Osteocyte (in vitro differentiated cells): ENCODE results near the gene SMIM13. TPM values are rescaled to one million over a fixed set of nuclear protein-coding genes. Genes with fewer than 3 reads are reported as not detected.
A peak's percentile ranks its signal among the peaks of the same experiment; 100 is the strongest.

Experiments
- DNase-seq: peaks from one replicate; pipeline ENCODE4 v3.0.0; 2021; ENCODE audit warnings: mixed read lengths; ENCODE audit not compliant: unreplicated experiment; ENCODE audit errors: extremely low spot score
- H3K27ac Mint-ChIP-seq: one replicate; pipeline ENCODE4 v1.8.0; 2021; ENCODE audit warnings: mild to moderate bottlenecking, mixed read lengths; ENCODE audit not compliant: unreplicated experiment
- H3K27me3 Mint-ChIP-seq: one replicate; pipeline ENCODE4 v1.8.0; 2021; ENCODE audit warnings: mixed read lengths; ENCODE audit not compliant: unreplicated experiment
- H3K36me3 Mint-ChIP-seq: one replicate; pipeline ENCODE4 v1.8.0; 2021; ENCODE audit warnings: mixed read lengths; ENCODE audit not compliant: unreplicated experiment
- H3K4me1 Mint-ChIP-seq: one replicate; pipeline ENCODE4 v1.8.0; 2021; ENCODE audit warnings: mixed read lengths; ENCODE audit not compliant: unreplicated experiment
- H3K4me3 Mint-ChIP-seq: one replicate; pipeline ENCODE4 v1.8.0; 2021; ENCODE audit warnings: mild to moderate bottlenecking, moderate library complexity, mixed read lengths; ENCODE audit not compliant: unreplicated experiment
- H3K9me3 Mint-ChIP-seq: one replicate; pipeline ENCODE4 v1.8.0; 2021; ENCODE audit warnings: mixed read lengths; ENCODE audit not compliant: unreplicated experiment
- CTCF ChIP-seq: fragments of 200-600 bp; sonication (generic); IDR thresholded peaks from 2 replicates; pipeline ENCODE4 v1.5.0; 2021; ENCODE audit warnings: antibody characterized with exemption, mild to moderate bottlenecking, moderate library complexity
- total RNA-seq: library from RNA; stranded (reverse); gene quantifications from 2 replicates; pipeline ENCODE4 v1.2.1, GENCODE V29; 2021

The SMIM13 gene
- total RNA-seq, 1 donor from 2014 or later: 19.6 TPM

DNA sequence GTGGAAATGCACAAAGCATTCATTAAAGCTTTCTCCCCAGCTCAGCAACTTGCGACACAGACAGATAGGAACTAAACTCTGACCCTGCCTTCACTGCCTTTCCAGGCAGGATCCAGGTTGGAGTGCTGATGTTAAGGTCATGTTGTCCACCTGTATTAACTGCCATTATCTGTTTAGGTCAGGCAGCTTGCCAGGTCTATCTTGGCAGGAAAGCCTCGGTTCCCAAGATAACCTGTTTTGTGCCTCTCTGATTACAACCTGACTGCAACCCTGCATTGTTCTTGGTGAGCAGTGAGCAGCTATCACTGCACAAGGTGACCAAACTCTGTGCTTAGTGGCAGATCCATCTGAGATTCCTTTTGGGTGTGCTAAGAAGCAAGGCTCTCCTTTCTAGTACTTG is 26.3 kb upstream of the SMIM13 start:
- Mint-ChIP-seq H3K4me1 (peaks cover 3% of the 10 kb centered on the region), H3K9me3 (no peaks in the 10 kb centered on the region), H3K27me3 (no peaks in the 10 kb centered on the region), H3K27ac (no peak overlapping the region), H3K4me3 (no peak overlapping the region), H3K36me3 (no peaks in the 10 kb centered on the region)
- DNase-seq: no peak
- TF ChIP-seq CTCF: no peak

- no peaks in the 10 kb centered on the region for H3K36me3 Mint-ChIP-seq
- no peak for DNase-seq
- H3K27ac Mint-ChIP-seq: no peak overlapping the region
- no peak for TF ChIP-seq CTCF
- H3K27me3 Mint-ChIP-seq: no peaks in the 10 kb centered on the region
- H3K4me1 Mint-ChIP-seq: peaks cover 3% of the 10 kb centered on the region
- H3K4me3 Mint-ChIP-seq: no peak overlapping the region
- H3K9me3 Mint-ChIP-seq: no peaks in the 10 kb centered on the region
Measured at GRCh38 chr6:11069760-11070159, 23.9 kb upstream of the SMIM13 start.

- Mint-ChIP-seq H3K27me3 (no peaks in the 10 kb centered on the region), H3K9me3 (no peaks in the 10 kb centered on the region)
Measured at GRCh38 chr6:11072101-11072500, 21.5 kb upstream of the SMIM13 start.

DNA sequence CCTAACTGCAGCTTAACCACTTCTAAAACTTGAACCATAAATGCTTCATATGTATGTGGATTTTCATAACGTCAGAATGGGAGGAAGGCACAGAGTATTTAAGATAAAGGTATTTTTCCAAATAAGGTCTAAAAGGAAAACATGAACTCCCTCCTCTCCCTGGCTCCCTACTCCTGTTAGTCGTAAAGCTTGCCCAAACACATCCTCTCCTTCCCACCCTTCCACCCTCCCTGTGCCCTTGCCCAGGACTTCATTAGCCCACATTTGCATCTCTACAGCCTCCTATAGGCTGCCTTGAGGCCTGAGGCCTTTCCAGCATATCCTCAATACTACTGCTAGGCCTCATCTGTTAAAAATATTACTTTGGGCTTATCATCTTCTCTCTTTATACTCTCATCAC is 17.1 kb upstream of the SMIM13 start:
- H3K9me3 Mint-ChIP-seq: no peaks in the 10 kb centered on the region
- H3K27ac Mint-ChIP-seq: peak overlapping the region; percentile 25
- H3K4me1 Mint-ChIP-seq: peaks cover 13% of the 10 kb centered on the region
- H3K4me3 Mint-ChIP-seq: no peak overlapping the region
- no peak for DNase-seq
- H3K36me3 Mint-ChIP-seq: no peaks in the 10 kb centered on the region
- H3K27me3 Mint-ChIP-seq: no peaks in the 10 kb centered on the region
- no peak for TF ChIP-seq CTCF

More at GRCh38 chr6:11072101-11072500, 21.5 kb upstream of the SMIM13 start:
- no peak for DNase-seq
- TF ChIP-seq CTCF: no peak
- Mint-ChIP-seq H3K36me3 (no peaks in the 10 kb centered on the region), H3K4me1 (peaks cover 7% of the 10 kb centered on the region), H3K27ac (no peak overlapping the region), H3K4me3 (no peak overlapping the region)

DNA sequence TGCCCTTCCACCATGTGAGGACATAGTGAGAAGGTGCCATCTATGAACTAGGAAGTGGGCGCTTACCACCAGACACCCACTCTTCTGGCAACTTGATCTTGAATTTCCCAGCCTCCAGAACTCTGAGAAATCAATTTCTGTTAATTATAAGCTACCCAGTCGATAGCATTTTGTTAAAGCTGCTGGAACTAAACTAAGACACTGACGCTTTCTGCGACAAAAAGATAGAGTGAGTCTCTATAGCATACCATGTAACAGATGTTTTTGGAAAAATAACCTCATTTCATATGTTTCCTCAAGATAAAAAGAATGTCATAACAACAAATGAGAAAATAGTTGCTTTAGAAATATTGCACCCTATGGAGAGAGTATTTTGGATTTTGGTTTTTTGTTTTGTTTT is 15.4 kb upstream of the SMIM13 start:
- peaks cover 13% of the 10 kb centered on the region for H3K4me1 Mint-ChIP-seq
- no peak for DNase-seq
- H3K4me3 Mint-ChIP-seq: no peak overlapping the region
- no peak for TF ChIP-seq CTCF
- H3K36me3 Mint-ChIP-seq: no peaks in the 10 kb centered on the region
- no peaks in the 10 kb centered on the region for H3K27me3 Mint-ChIP-seq
- no peak overlapping the region for H3K27ac Mint-ChIP-seq
- H3K9me3 Mint-ChIP-seq: no peaks in the 10 kb centered on the region
